ENCODE data around the gene CORO7.

Gene CORO7

GRCh38 chr16:4342866-4343744 lies 73.3 kb downstream of the CORO7 start:
- TF ChIP-seq, protein P1, sequence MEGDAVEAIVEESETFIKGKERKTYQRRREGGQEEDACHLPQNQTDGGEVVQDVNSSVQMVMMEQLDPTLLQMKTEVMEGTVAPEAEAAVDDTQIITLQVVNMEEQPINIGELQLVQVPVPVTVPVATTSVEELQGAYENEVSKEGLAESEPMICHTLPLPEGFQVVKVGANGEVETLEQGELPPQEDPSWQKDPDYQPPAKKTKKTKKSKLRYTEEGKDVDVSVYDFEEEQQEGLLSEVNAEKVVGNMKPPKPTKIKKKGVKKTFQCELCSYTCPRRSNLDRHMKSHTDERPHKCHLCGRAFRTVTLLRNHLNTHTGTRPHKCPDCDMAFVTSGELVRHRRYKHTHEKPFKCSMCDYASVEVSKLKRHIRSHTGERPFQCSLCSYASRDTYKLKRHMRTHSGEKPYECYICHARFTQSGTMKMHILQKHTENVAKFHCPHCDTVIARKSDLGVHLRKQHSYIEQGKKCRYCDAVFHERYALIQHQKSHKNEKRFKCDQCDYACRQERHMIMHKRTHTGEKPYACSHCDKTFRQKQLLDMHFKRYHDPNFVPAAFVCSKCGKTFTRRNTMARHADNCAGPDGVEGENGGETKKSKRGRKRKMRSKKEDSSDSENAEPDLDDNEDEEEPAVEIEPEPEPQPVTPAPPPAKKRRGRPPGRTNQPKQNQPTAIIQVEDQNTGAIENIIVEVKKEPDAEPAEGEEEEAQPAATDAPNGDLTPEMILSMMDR (IDR thresholded peaks at IDR 0.05; ENCODE audit: borderline replicate concordance, insufficient read depth, low read depth, low read length) = no peak
- H3K4me3 ChIP-seq (ENCODE audit: low read depth, low read length) = no peak overlapping the region

GRCh38 chr16:4341250-4341649 lies 75.1 kb downstream of the CORO7 start:
- no peak overlapping the region for H3K4me3 ChIP-seq (ENCODE audit: low read depth, low read length)
- TF ChIP-seq, protein P1 (IDR thresholded peaks at IDR 0.05; ENCODE audit: borderline replicate concordance, insufficient read depth, low read depth, low read length) = no peak

DNA sequence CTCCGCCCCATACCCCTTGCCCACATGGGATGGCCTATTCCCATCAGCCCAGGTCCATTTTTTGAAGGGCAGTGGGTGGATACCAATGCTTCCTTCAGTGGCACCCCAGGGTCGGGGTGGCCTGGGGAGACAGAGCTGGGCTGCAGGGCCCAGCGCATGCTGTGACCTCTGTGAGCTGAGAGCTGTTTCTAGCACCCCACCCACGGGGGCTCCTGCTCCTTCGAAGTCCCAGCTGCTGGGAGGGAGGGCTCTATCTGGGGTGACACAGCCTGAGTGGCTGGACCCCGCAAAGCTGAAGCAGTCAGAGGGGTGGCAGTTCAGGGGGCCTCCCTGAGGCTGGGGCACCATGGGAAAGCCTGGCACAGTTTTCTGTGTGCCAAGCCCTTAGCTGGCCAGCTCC lies 76.0 kb downstream of the CORO7 start:
- TF ChIP-seq, protein P1 (IDR thresholded peaks at IDR 0.05; ENCODE audit: borderline replicate concordance, insufficient read depth, low read depth, low read length) = no peak
- H3K4me3 ChIP-seq (ENCODE audit: low read depth, low read length) = no peak overlapping the region

- TF ChIP-seq, protein P1 (IDR thresholded peaks at IDR 0.05; ENCODE audit: borderline replicate concordance, insufficient read depth, low read depth, low read length) = no peak
- H3K4me3 ChIP-seq (ENCODE audit: low read depth, low read length) = no peak overlapping the region
These were observed 76.5 kb downstream of the CORO7 start for GRCh38 chr16:4339909-4340308.

- TF ChIP-seq, protein P1 (IDR thresholded peaks at IDR 0.05; ENCODE audit: borderline replicate concordance, insufficient read depth, low read depth, low read length) = no peak
- H3K4me3 ChIP-seq (ENCODE audit: low read depth, low read length) = no peak overlapping the region
These were observed 76.9 kb downstream of the CORO7 start for GRCh38 chr16:4339455-4339854.

GRCh38 chr16:4338712-4339299 lies 77.6 kb downstream of the CORO7 start:
- TF ChIP-seq, protein P1 (IDR thresholded peaks at IDR 0.05; ENCODE audit: borderline replicate concordance, insufficient read depth, low read depth, low read length) = no peak
- H3K4me3 ChIP-seq (ENCODE audit: low read depth, low read length) = no peak overlapping the region

All from GM12875 (cell line).